HG02884 (cell line): ENCODE data around the gene NPAT.
"Not testable (repeated sequence)": the region's sequence is repeated elsewhere in the genome, so short reads cannot be mapped to it uniquely, and the experiment has no call there.

Source experiments
- ATAC-seq: cut with Tn5 transposase; IDR thresholded peaks from one replicate; pipeline ENCODE4 v1.9.1; 2021; ENCODE audit warnings: mild to moderate bottlenecking, moderate library complexity; ENCODE audit not compliant: unreplicated experiment

NPAT gene

DNA sequence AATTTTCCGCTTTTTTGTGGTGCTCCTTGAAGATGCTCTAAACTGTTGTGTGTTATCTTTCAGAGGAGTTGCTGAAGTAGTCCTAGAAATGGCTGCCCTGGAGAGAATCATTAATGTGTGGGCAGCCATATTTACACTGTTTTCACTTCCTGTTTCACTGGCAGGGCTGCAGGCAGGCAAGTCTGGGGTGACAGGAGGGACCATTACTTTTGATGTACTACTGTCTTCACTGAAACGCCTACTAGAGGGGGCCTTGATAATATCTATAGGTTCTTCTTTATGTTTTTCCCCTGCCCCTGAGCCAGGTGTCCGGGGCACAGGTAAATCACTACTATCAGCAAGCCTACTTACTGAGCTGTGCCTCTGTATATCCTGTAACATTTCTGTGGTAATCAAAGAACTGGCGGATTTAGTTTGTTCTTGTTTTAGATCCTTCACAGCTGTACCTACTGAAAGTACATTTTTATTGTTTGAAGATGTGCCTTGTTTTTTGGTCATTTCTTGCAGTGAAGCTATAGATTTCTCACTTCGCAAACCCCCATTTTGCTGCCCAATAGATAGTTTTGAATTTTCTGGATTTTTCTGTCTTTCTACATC is 61.4 kb downstream of the NPAT start:
- peak; percentile 98 for ATAC-seq

DNA sequence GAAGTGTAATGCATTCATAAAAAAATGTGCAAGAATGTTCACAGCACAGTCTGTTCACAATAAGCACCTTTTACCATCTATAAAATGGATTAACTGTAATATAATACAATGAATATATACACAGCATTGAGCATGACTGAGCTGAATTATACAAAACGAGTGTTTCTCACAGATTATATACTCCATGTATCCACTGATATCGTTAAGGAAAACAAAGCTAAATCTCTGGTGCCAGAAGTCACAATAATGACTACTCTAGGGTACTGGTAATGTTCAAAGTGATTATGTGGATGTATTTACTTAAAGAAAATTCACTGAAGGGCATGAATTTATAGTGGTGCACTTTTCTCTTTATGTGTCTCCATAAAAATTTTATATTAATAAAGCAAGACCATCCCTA is 67.8 kb downstream of the NPAT start:
- no peak for ATAC-seq

- no peak for ATAC-seq
Observed at GRCh38 chr11:108148556-108148955, 73.9 kb downstream of the NPAT start.

GRCh38 chr11:108147150-108147549 is 75.3 kb downstream of the NPAT start:
- no peak for ATAC-seq

DNA sequence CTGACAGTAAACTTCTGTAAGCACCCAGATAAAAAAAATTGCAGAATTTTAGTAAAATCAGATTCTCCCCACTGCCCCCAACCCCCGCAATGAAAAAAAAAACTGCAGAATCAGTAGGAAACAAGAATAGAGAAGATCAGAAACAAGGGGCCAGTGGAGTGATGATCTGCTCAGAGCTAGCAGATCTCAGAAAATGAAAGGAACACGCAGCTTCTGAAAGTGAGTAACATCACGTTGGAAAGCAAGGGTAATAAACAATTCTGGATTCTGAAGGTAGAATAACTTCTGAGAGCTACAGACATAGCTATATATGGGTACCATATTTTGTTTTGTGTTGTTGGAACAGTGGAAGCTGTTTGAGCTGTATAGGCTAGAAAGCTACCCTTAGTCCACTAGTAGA is 77.8 kb downstream of the NPAT start:
- no peak for ATAC-seq

DNA sequence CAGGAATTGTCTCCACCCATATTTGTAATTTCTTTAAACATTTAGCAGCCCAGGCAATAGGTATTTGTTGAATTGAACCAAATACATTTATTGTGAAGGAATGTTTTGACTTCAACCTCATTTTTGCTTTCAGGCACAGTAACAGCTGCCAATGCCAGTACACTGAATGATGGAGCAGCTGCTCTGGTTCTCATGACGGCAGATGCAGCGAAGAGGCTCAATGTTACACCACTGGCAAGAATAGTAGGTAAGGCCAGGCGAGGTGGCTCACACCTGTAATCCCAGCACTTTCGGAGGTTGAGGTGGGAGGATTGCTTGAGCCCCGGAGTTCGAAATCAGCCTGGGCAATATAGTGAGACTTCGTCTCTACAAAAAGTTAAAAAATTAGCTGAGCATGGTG is 80.1 kb downstream of the NPAT start:
- no peak for ATAC-seq

DNA sequence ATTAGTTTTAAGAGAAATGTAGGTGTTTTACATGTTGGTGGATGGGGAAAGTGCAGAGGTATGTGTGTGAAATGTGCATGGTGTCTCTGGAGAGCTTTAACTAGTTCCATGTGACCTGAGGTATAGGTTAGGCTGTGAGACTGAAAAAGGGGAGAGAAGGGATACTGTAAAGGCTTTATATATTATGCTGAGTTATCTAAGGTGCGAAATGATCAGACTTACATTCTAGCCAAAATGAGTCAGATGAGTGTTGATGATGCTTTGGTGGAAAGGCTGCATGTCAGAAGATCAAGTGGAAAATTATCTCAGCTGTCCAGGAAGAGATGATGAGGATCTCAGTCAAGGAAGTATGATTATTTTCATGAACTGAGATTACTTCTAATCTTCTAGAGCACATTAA is 85.2 kb downstream of the NPAT start:
- ATAC-seq, result no peak

DNA sequence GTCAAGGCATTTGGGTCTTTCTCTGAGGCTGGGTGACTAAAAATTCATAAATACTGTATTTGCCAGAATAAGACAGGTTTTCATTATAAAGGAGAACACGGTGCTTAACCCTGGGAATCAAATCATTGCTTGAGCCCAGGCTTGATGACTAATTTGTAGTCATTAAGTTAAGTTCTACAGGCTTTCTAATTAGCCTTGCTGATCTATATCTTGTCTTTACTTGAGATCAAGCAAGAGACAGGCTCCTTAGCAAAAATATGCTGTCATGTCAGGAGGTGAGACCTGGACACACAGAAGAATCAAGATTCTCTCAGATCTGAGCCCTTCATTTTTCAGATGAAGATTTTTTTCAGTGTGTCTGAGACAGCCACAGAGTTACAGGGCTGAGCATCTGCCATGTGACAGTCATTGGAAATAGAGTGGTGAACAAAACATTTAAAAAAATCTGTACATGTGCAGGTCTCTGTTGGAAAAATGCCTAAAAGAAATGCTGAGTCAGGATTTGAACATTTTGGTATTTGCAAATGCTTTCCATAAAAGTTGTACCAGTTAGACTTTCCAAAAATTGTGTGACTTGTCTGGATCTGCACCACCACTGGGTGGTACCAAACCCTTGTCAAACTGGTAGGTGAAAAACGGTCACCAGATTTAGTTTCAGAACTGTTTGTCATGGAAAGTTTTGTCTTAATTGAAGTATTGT is 86.4 kb downstream of the NPAT start:
- ATAC-seq, result no peak

DNA sequence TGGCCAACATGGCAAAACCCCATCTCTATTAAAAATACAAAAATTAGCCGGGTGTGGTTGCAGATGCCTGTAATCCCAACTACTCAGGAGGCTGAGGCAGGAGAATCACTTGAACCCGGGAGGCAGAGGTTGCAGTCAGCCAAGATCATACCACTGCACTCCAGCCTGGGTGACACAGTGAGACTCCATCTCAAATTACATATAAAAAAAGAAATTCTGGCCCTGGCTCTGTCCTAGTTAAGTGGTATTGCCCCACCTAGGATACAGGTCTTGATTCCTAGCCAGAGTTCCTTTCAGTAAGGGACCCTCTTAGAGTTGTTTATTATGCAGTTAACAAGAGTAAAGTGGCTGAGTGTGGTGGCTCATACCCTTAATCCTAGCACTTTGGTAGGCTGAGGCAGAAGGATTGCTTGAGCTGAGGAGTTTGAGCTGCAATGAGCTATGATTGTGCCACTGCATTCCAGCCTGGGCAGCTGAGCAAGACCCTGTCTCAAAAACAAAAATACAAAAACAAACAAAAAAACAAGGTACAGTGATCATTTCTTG is 89.4 kb downstream of the NPAT start:
- ATAC-seq, result not testable (repeated sequence)

GRCh38 chr11:108131993-108132392 is 90.4 kb downstream of the NPAT start:
- no peak for ATAC-seq

GRCh38 chr11:108128772-108129171 is 93.7 kb downstream of the NPAT start:
- ATAC-seq, result no peak

- ATAC-seq, result no peak
Observed at GRCh38 chr11:108125096-108125495, 97.3 kb downstream of the NPAT start.

GRCh38 chr11:108122166-108122628 is 100.2 kb downstream of the NPAT start:
- ATAC-seq, result no peak

- peak; percentile 93 for ATAC-seq
Observed at GRCh38 chr11:108121274-108122155, 100.9 kb downstream of the NPAT start, which contains the start of gene ACAT1. Gene ACAT1 (plus strand): TSS chr11:108121567. CDS start chr11:108121607, 40 bp downstream.

DNA sequence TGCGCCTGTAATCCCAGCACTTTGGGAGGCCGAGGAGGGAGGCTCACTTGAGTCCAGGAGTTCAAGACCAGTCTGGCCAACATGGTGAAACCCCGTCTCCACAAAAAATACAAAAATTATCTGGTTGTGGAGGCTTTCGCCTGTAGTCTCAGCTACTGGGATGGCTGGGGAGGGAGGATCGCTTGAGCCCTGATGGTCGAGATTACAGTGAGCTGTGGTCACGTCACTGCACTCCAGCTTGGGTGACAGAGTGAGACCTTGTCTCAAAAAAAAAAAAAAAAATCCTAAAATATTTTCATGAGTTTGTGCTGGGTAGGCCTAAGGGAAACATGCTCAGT is 101.5 kb downstream of the NPAT start:
- ATAC-seq, result not testable (repeated sequence)

DNA sequence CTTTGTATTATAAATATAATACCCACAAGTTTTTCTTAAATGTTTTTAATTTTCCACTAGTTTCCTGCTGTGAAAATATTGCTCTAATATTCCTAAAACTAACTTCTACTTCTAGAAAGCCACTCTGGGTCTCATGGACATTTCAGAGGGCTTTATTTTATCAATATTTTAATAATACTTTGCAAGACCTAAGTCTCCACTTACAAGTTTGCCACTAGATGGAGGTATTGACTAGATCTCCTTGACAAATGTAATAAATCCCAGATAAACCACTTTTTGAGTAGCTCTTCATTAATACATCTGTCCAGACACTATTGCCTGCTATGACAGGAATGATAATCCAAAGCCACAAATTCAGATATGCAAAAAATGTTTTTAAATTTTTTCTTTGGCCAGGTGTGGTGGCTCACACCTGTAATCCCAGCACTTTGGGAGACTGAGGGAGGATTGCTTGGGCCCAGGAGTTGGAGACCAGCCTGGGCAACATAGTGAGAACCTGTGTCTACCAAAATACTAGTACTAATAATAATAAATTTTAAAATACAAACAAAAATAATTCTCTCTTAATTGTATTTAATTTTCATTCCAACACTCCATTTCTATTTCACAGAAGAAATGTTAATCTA is 104.6 kb downstream of the NPAT start:
- no peak for ATAC-seq

- no peak for ATAC-seq
Observed at GRCh38 chr11:108115500-108116140, 106.8 kb downstream of the NPAT start.

- ATAC-seq, result no peak
Observed at GRCh38 chr11:108112057-108112456, 110.4 kb downstream of the NPAT start.

DNA sequence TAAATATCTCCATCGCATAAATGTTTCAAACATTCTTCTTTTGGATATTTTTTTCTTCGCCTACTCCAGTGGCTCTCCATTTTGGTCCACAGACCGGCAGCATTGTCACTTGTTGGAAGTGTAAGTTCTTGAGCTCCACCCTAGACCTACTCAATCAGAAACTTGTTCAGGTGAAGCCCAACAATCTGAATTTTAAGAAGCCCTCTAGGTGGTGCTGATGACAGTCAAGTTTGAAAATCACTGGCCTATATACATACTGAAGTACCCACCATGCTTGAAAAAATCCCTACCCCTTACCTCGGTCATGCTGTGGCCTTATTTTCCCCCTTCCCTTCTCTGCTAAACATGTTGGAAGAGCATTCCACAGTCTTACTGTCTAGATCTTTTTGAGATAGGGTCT is 111.3 kb downstream of the NPAT start:
- ATAC-seq, result no peak
